ENCODE data around the gene NDUFS2.
A peak's percentile ranks its signal among the peaks of the same experiment; 100 is the strongest.

NDUFS2 gene

GRCh38 chr1:161196111-161196510 lies 6.1 kb upstream of the NDUFS2 start:
- DNase-seq (ENCODE audit: low spot score): no peak

DNA sequence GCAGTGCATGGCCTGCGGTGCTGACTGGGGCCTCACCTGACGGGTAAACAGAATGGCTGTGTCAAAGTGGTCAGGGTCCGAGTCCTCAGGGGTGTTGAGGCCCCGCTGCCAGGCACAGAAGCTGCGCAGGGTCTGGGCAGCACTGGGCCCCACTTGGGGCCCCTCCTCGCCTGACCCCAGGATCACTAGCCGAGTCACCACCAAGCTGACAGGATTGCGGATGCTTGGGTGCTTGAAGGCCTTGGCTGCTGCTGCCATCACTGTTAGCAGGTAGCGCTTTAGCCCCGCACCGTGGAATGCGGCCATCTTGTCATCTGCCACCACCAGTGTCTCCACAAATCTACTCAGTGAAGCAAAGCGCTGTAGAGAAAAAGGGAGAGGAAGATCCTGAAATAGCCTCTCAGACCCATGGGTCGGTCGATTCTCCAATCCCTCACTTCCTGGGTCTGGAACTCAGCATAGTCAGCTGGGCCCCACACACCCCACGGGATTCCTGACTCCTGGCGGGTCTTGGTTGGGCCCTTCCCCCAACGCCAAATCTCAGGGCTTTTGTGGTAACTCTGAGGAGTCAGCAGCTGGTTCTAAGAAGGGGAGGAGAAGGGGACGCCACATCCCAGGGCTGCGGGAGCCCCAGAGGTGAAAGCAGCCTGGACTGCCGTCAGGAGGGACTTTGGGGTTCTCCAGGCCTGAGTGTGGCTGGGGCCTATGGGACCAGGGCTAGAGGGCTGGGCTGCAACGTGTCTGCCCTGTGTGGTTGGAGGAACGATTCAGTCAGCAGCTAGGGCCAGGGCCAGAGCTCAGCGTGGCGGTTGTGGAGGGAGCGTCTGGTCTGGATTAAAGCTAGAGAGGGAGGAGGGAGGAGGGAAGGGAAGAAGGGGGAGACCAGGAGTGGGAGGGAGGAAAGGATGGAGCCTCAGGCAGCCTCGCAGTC lies 5.4 kb upstream of the NDUFS2 start:
- peak; percentile 57 for DNase-seq (ENCODE audit: low spot score)

- no peak for DNase-seq (ENCODE audit: low spot score)
Measured at GRCh38 chr1:161197560-161198193, 4.5 kb upstream of the NDUFS2 start.

DNA sequence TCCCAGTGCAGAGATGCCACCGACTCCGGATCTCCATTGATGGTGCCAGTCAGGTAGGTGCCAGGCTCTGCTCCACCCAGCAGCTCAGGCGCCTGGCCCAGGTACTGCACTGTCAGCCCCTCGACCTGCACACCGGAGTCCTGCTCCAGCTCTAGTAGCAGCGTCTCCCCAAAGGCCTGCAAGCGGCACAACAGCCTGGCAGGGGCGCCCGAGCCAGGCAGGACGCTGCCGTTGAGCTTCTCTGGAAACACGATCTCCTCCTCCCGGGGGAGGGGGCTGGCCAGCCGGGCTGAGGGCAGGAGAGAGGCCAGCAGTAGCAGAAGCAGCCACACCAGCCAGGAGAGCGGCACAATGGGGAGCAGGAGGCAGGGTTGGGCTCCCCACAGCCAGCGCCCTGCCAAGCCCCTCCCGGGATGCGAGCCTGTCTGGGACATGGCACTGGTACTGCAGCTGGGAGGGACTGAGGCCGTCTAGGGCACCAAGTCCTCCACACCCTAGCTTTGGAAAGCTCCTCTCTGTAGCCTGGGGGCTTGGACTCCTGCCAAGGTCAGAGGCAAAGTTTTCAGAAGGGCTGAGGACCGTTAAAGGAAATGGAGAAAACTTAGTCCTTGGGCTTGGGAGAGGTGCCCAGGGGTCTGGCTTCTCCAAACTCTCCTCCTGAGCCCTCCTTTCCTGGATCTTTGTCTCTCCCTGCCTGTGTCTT lies 3.8 kb upstream of the NDUFS2 start:
- no peak for DNase-seq (ENCODE audit: low spot score)

DNA sequence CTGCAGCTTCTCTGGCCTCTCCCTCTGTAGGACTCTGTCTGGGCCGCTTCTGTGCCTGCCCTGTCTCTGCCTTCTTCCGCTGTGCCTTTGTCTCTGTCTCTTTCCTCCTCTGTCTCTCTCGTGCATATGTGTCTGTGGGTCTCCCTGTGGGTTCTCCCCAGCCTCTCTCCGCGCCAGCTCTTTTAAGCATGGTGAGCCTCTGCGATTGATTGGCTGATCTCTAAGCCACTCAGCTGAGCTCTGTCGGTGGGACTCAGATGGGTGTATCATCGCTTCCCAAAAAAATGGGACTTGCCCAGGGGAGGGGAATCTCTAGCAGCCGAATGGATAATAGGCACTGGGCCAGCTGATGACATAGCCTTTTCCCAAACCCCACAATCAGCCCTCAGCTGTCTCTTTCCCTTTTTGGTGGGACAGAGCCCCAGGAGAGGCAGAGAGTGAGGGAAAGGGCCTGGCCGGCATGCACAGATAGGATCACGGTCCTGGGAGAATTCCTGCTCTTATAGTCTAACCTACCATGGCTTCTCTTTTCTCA lies 3.2 kb upstream of the NDUFS2 start, which contains the start of gene ADAMTS4:
TSS of gene ADAMTS4 (minus strand) at position 158 of the 535 bp plus-strand sequence. CDS start 427 bp downstream, outside the sequence.
- DNase-seq (ENCODE audit: low spot score): peak; percentile 81

DNA sequence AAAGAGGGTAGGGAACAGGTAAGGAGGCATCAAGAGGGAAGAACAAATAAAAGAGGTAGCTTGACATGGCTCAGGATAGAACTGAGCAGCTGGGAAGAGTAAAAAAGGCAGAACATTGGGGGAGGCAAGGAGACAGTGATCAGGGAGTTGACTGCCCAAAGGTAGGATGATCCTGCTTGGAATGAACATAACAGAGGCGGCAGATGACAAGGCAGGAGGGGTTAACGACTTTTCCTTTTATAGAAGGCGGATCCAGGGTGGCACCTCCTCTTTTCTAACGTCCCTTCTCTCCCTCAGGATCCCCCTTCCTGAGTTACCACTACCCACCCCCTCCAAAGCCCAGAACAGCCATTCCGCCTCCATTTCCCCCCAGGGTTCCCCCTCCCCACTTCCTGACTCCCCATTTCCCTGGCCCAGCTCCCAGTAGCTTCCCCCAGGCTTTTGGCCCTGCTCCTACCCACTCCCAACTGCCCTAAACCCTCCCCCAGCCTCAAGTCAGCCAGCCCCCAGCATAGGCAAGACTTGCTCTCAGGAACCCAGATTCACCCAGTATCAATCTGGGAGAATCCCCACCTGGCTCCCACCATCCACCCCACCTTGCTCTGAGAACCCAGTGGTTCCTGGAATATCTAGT lies 2.5 kb upstream of the NDUFS2 start:
- DNase-seq (ENCODE audit: low spot score): no peak

DNA sequence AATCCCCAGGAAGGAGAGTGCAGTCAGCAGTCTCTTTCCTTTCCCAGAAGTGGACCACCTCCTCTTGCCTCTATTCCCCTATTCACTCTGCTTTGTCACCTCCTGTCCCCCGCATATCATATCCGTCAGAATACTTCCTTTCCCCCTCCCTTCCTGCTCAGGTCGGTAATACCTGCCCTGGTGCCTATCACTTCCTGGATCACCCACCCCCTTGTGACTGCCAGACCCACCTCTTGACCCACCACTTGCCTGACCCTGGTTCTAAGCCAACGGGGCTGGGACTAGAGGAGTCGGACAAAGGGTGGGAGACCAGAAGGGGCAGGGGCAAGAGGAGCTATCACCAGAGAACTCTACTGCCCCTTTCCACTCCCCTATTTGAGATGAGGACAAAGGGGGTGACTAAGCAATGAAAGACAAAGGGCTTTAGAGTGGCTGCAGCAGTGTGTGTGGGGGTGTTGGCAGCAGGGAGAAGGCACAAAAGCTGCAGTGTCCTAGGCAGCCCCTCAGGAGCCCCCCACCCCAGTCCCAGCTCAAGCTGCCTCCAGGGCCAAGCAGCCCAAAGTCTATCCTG lies 1.7 kb upstream of the NDUFS2 start:
- DNase-seq (ENCODE audit: low spot score): no peak

- no peak for DNase-seq (ENCODE audit: low spot score)
Measured at GRCh38 chr1:161200992-161201835, 953 bp upstream of the NDUFS2 start.

DNA sequence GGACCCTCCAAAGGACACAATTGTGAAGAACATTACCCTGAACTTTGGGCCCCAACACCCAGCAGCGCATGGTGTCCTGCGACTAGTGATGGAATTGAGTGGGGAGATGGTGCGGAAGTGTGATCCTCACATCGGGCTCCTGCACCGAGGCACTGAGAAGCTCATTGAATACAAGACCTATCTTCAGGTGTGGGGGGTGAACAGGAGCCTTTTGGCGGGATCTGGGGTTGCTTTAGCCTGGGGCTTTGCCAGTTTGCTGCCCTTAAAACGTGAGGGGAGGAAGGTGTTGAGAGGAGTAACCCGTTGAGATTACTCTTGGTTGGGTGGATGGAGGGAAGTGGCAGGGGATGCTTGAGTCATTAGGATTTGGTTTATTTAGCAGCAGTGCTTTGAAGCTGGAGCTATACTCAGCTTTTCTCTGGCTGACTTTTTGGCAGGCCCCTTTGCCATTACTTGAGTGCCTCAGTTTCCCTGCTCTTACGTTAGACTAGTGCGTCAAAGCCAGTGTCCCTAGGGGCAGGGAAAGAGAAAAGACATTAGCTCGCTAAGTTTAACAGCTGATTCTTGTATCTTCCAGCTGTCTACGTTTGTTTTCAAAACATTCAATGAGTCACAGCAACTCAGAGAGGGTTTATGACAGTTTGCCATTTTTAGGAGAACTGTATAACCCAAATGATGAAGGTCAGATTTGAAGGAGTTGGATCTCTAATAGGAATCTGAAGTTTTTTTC lies 4.4 kb downstream of the NDUFS2 start:
- no peak for DNase-seq (ENCODE audit: low spot score)

DNA sequence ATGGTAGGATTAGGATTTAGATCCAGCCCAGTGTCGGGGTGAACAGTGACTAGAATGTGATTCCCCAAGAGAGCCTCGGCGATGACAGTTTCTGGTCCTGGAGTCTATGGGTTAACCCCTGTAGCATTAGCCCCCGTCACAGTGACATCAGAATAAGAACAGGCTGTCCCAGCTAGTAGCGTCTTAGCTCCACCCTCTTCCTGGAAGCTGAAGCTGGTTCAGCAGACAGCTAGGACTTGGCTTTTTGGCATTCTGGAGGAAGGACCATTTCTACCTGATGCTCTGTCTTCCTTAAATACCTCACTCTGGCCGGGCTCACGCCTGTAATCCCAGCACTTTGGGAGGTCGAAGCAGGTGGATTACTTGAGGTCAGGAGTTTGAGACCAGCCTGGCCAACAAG lies 5.0 kb downstream of the NDUFS2 start:
- DNase-seq (ENCODE audit: low spot score): no peak

DNA sequence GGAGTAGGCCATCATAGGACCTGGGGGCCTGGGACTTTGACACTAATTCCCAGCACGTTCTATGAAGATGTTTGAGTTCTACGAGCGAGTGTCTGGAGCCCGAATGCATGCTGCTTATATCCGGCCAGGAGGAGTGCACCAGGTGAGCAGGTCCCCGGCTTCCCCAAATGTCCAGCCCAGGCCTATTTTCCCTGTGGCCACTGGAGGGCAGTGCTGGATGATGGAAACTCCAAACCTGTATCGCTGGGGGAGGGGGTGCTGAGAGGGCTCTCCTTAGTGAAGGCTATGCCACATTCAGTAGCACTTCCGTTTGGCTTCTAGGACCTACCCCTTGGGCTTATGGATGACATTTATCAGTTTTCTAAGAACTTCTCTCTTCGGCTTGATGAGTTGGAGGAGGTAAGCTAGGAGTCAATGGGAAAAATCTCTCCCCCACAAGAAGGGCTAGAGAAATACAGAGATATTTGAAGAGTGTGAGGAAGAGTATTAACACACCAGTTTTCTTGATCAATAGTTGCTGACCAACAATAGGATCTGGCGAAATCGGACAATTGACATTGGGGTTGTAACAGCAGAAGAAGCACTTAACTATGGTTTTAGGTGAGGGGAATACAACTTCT lies 7.7 kb downstream of the NDUFS2 start:
- DNase-seq (ENCODE audit: low spot score): peak; percentile 72

DNA sequence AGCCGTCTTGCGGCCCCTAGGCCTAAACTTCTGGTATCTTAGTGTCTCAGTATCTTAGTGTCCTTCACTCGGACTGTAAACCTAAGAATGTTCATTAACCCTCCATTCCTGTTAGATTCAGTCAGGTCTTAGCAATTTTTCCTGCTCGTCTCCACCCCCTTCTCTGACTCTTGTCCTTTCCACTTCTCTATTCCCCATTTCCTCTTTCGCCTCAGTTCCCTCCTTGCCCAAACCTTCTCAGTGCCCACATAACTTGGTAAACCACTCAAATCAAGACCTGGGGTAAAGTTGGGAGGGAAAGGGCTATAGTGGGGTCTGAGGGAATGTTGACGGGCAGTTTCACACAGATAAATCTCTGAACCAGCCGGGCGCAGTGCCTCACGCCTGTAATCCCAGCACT lies 12.2 kb downstream of the NDUFS2 start:
- no peak for DNase-seq (ENCODE audit: low spot score)

DNA sequence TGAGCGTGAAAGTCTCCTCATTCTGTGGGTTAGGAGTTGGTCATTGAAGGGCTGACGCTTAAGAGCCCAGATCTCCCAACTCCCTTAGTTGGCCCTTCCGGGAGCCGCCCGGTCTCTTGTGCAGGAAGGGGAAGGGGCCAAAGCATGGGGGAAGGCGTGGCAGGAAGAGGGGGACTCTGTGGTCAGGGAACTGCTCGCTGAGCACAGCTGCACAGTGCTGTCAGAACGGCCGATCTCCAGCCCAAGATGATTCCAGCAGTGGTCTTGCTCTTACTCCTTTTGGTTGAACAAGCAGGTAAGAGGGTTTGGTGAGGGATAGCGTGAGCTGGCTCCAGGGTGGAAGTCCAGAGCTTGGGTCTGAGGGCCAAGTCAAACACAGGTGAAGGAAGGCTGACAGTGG lies 12.9 kb downstream of the NDUFS2 start, which contains the start of gene FCER1G:
TSS of gene FCER1G (plus strand) at position 220 of the 400 bp plus-strand sequence. CDS start at position 247, 27 bp downstream.
- DNase-seq (ENCODE audit: low spot score): no peak

- DNase-seq (ENCODE audit: low spot score): no peak
Measured at GRCh38 chr1:161216945-161217712, 15.0 kb downstream of the NDUFS2 start.

DNA sequence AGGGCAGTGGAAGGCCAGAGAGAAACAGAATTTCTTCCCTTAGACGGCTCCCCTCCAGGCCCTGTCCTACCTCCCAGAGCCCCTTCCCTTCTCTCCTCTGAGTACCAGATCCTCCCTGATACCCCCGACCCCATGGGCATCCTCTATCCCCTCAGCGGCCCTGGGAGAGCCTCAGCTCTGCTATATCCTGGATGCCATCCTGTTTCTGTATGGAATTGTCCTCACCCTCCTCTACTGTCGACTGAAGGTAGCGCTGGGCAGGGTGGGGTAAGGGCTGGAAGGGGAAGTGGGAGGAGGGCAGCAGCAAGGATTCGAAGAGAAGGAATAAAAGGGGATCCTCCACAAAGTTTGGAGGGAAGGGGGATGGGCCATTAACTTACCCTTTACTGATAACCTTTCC lies 15.7 kb downstream of the NDUFS2 start:
- no peak for DNase-seq (ENCODE audit: low spot score)

DNA sequence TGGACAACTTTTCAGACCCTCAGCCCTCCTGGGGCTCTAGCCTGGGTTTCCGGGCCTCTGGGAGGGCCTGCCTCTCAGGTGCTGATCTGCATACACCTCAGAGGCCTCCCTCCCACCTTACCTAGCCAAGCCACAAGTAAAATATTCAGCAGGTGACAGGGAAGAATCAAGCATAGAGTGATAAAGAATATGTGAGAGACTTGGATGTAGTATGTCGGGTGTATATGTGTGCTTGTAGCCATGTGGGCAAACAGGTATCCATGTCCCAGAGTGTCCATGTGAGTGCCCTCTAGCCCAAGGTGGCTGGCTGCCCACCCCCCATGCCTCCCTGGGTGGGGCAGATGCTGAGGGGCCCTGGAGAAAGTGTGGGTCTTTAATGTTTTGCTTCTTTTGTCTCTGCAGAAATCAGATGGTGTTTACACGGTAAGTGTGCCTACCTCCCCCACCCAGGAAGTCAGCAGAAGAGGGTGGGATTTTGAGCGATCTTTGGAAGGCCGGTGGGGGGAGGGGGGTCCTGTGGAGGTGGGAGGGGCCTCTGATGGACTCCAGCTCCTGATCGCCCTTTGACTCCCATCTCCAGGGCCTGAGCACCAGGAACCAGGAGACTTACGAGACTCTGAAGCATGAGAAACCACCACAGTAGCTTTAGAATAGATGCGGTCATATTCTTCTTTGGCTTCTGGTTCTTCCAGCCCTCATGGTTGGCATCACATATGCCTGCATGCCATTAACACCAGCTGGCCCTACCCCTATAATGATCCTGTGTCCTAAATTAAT lies 16.3 kb downstream of the NDUFS2 start:
- no peak for DNase-seq (ENCODE audit: low spot score)

- no peak for DNase-seq (ENCODE audit: low spot score)
Measured at GRCh38 chr1:161219078-161219892, 17.1 kb downstream of the NDUFS2 start.
